Kidney epithelial cell (primary cell): ENCODE data around the gene RAP1GDS1. TPM values are rescaled to one million over a fixed set of nuclear protein-coding genes. Genes with fewer than 3 reads are reported as not detected.

Source experiments
- DNase-seq: peaks from one replicate; pipeline ENCODE4 v3.0.0-alpha.2; 2010; ENCODE audit warnings: low read depth
- H3K27me3 ChIP-seq: 2 replicates; pipeline ENCODE4 v1.6.0; 2011; ENCODE audit warnings: low read length; ENCODE audit not compliant: control insufficient read depth, insufficient read depth
- H3K36me3 ChIP-seq: 2 replicates; pipeline ENCODE4 v1.5.1; 2011; ENCODE audit warnings: low read length; ENCODE audit not compliant: control insufficient read depth, insufficient read depth
- H3K4me3 ChIP-seq: 2 replicates; pipeline ENCODE4 v1.5.1; 2011; ENCODE audit warnings: low read depth, mild to moderate bottlenecking, control low read depth, low read length
- total RNA-seq: library from RNA; depleted of rRNA; stranded (reverse); fragments of >200 nt; gene quantifications from 2 replicates; pipeline ENCODE4 v1.2.3, GENCODE V29; 2015
- TF ChIP-seq, protein P1 (sequence below): IDR thresholded peaks from 2 replicates; pipeline ENCODE4 v1.5.1; 2011; ENCODE audit warnings: mild to moderate bottlenecking, moderate library complexity, low read length, control low read depth, inconsistent platforms; ENCODE audit not compliant: insufficient read depth, poor library complexity, severe bottlenecking

RAP1GDS1 gene
- total RNA-seq, 1 donor from 2014 or later: 53.3 TPM

DNA sequence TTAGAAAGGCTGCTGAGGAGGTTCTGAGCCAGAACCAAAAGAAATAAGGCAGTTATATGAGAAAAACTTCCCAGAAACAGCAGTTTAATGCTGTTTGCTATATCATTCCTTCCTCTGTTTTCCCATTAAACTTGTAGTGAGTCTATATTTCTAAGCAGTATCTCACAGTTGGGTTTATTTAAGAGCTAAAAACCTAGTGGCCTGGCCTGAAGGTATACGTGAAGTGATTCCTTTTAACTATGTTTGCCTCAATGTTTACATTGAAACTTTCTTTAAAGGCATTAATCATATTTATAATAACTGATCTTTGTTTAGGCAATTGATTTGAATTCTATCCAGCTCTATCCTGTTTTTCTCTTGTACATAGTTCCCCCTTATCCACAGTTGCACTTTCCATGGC lies 19.1 kb upstream of the RAP1GDS1 start:
- no peaks in the 10 kb centered on the region for H3K27me3 ChIP-seq

DNA sequence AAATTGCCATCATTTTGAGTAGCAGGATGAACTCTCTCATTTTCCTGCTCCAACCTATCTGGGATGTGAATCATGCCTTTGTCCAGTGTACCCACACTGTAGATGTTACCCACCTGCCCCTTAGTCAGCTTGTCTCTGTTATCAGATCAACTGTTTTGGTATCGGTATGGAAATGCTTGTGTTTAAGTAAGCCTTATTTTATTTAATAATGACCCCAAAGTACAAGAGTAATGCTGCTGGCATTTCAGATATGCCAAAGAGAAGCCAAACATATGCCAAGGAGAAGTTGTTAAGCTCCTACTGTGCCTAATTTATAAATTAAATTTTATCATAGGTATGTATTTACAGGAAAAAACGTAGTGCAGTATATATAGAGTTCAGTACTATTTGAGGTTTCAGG lies 18.6 kb upstream of the RAP1GDS1 start:
- no peaks in the 10 kb centered on the region for H3K27me3 ChIP-seq
- no peak overlapping the region for H3K4me3 ChIP-seq
- H3K36me3 ChIP-seq: no peaks in the 10 kb centered on the region
- TF ChIP-seq, protein P1, sequence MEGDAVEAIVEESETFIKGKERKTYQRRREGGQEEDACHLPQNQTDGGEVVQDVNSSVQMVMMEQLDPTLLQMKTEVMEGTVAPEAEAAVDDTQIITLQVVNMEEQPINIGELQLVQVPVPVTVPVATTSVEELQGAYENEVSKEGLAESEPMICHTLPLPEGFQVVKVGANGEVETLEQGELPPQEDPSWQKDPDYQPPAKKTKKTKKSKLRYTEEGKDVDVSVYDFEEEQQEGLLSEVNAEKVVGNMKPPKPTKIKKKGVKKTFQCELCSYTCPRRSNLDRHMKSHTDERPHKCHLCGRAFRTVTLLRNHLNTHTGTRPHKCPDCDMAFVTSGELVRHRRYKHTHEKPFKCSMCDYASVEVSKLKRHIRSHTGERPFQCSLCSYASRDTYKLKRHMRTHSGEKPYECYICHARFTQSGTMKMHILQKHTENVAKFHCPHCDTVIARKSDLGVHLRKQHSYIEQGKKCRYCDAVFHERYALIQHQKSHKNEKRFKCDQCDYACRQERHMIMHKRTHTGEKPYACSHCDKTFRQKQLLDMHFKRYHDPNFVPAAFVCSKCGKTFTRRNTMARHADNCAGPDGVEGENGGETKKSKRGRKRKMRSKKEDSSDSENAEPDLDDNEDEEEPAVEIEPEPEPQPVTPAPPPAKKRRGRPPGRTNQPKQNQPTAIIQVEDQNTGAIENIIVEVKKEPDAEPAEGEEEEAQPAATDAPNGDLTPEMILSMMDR: no peak
- DNase-seq: no peak

More for the DNA sequence above, 19.1 kb upstream of the RAP1GDS1 start:
- Histone ChIP-seq H3K4me3 (no peak overlapping the region), H3K36me3 (no peaks in the 10 kb centered on the region)
- TF ChIP-seq, protein P1: no peak
- DNase-seq: no peak

DNA sequence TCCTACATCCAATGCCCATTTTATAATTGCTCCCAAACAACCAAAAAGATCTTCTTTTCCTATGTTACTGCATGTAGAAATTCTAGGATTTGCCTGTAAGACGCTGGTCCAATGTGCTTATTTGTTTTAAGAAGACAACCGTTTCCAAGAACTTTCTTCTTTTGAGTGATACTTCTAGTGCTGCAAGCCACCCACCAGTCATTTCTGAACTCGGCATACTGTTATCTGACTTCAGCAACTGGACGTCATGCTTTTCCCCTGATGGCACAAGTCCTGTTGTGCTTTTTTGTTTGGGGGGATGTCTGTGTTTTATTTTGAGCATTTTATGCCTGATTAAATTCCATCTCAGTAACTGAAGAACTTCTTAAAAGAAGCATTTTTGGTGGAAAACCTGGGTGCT lies 16.0 kb upstream of the RAP1GDS1 start:
- H3K36me3 ChIP-seq: no peaks in the 10 kb centered on the region
- TF ChIP-seq, protein P1: no peak
- H3K27me3 ChIP-seq: no peaks in the 10 kb centered on the region
- no peak overlapping the region for H3K4me3 ChIP-seq
- no peak for DNase-seq

DNA sequence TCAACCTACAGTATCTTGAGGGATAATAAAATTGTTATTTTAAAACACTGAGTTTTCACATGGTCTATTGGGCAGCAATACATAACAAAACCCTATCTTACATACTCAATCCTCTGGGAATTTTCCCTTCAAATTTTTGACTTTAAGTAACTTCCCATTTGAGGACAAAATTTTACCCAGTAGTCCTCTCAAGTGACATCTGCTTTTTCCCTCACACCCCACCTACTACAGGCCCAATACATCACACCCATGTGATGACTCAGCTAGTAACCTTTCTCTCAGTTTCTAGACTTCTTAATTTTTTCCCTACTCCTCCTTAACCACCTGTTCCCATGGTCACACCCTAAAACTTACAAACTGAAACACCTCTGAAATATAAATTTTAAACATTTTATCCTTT lies 12.2 kb upstream of the RAP1GDS1 start:
- DNase-seq: no peak

DNA sequence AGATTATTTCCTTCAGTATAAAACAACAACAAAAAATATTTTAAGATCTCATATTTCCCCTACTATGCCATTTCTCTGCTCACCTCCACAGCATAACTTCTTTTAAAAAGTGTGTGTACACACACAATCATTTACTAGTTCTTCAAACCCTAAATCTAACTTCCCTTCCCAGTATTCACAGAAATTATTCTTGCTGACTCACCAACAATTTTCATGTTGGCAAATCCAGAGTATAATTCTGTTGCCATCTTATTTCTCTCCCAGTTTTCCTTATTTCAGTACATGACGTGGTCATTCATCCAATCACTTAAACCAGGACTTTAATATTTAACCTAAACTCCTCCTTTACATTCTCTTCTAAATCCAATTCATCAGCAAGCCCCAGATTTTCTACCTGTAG lies 11.4 kb upstream of the RAP1GDS1 start:
- Histone ChIP-seq H3K27me3 (no peaks in the 10 kb centered on the region), H3K4me3 (no peak overlapping the region), H3K36me3 (no peaks in the 10 kb centered on the region)
- TF ChIP-seq, protein P1: no peak
- DNase-seq: no peak

More for the DNA sequence above, 12.2 kb upstream of the RAP1GDS1 start:
- Histone ChIP-seq H3K36me3 (no peaks in the 10 kb centered on the region), H3K27me3 (no peaks in the 10 kb centered on the region), H3K4me3 (no peak overlapping the region)
- TF ChIP-seq, protein P1: no peak

DNA sequence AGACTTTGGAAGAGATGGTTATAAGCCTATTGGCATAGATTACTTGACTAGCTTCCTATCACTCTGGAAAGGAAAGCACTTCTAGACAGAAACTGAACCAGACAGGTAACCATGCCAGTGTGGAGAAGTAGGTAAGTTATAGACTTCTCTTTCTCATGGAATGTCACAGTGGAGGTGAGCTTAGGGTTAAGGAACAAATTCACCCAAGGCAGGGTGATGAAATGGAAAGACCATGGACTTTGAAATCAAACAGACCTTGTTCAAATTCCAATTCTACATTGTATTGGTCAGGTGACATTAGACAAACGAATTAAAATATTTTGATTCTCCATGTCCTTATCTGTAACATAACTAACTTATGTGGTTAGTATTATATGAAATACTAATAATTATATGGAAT lies 7.7 kb upstream of the RAP1GDS1 start:
- TF ChIP-seq, protein P1: no peak

More for the DNA sequence above, 7.7 kb upstream of the RAP1GDS1 start:
- Histone ChIP-seq H3K4me3 (no peak overlapping the region), H3K27me3 (no peaks in the 10 kb centered on the region), H3K36me3 (no peaks in the 10 kb centered on the region)
- no peak for DNase-seq
